Muscle layer of duodenum (tissue), 2 donors: Measurements from ENCODE around the gene CFAP45.
A peak's percentile ranks its signal among the peaks of the same experiment; 100 is the strongest.

Source experiments
- H3K27ac ChIP-seq: one replicate; pipeline ENCODE4 v1.7.0; 2013; ENCODE audit warnings: mild to moderate bottlenecking, low read length
- H3K27me3 ChIP-seq: one replicate; pipeline ENCODE4 v1.7.0; 2013; ENCODE audit warnings: low read depth, mild to moderate bottlenecking, control low read depth, low read length
- H3K36me3 ChIP-seq, 2 donors: one replicate each; pipeline ENCODE4 v1.7.0; 2013; ENCODE audit warnings: low read length in 2 of 2, control low read depth in 1 of 2, mild to moderate bottlenecking in 1 of 2; ENCODE audit not compliant: insufficient read depth in 2 of 2, control insufficient read depth in 1 of 2
- H3K4me1 ChIP-seq, 2 donors: one replicate each; pipeline ENCODE4 v1.7.0; 2013; ENCODE audit warnings: low read length in 2 of 2, mild to moderate bottlenecking in 2 of 2, control low read depth in 1 of 2, moderate library complexity in 1 of 2; ENCODE audit not compliant: insufficient read depth in 2 of 2, control insufficient read depth in 1 of 2
- H3K4me3 ChIP-seq, 2 donors: one replicate each; pipeline ENCODE4 v1.7.0; 2013; ENCODE audit warnings: low read length in 2 of 2, low read depth in 1 of 2, mild to moderate bottlenecking in 1 of 2
- H3K9me3 ChIP-seq, 2 donors: one replicate each; pipeline ENCODE4 v1.7.0; 2013; ENCODE audit warnings: low read length in 2 of 2, control low read depth in 1 of 2, mild to moderate bottlenecking in 1 of 2; ENCODE audit not compliant: control insufficient read depth in 1 of 2
- donor health status: healthy.

Gene CFAP45

GRCh38 chr1:159826441-159827101 is 73.4 kb downstream of the CFAP45 start, which contains the start of gene SLAMF8:
Gene SLAMF8 (plus strand): TSS chr1:159826873. CDS start chr1:159826899, 26 bp downstream.
- H3K27ac ChIP-seq, result no peak within 1 kb of the TSS
- no peaks in the 10 kb centered on the region for H3K27me3 ChIP-seq
- peaks cover 0 to 4% of the 10 kb centered on the region in 2 donors for H3K4me1 ChIP-seq
- H3K36me3 ChIP-seq, result no peaks in the 10 kb centered on the region
- peak within 1 kb of the TSS in 1 of 2 donors; percentile 17 for H3K4me3 ChIP-seq
- H3K9me3 ChIP-seq, result no peaks in the 10 kb centered on the region

GRCh38 chr1:159825564-159825963 is 74.4 kb downstream of the CFAP45 start:
- H3K27me3 ChIP-seq, result no peaks in the 10 kb centered on the region
- no peak overlapping the region for H3K27ac ChIP-seq
- H3K4me3 ChIP-seq, result no peak overlapping the region
- no peaks in the 10 kb centered on the region for H3K9me3 ChIP-seq
- H3K4me1 ChIP-seq, result peaks cover 0 to 4% of the 10 kb centered on the region in 2 donors
- H3K36me3 ChIP-seq, result no peaks in the 10 kb centered on the region

GRCh38 chr1:159823406-159823805 is 76.6 kb downstream of the CFAP45 start:
- H3K4me3 ChIP-seq, result no peak overlapping the region
- H3K36me3 ChIP-seq, result no peaks in the 10 kb centered on the region
- H3K27me3 ChIP-seq, result no peaks in the 10 kb centered on the region
- H3K4me1 ChIP-seq, result no peaks in the 10 kb centered on the region
- no peak overlapping the region for H3K27ac ChIP-seq
- no peaks in the 10 kb centered on the region for H3K9me3 ChIP-seq
